Erythroblast (primary cell): ENCODE results near the gene ATP1A1.

Experiments used
- GATA1 ChIP-seq: IDR thresholded peaks from 2 replicates; pipeline ENCODE4 v1.6.1; 2011; ENCODE audit warnings: low read depth, mild to moderate bottlenecking, control low read depth, low read length, moderate library complexity
- POLR2A ChIP-seq: IDR thresholded peaks from 2 replicates; pipeline ENCODE4 v1.6.1; 2011; ENCODE audit warnings: mild to moderate bottlenecking, low read length

DNA sequence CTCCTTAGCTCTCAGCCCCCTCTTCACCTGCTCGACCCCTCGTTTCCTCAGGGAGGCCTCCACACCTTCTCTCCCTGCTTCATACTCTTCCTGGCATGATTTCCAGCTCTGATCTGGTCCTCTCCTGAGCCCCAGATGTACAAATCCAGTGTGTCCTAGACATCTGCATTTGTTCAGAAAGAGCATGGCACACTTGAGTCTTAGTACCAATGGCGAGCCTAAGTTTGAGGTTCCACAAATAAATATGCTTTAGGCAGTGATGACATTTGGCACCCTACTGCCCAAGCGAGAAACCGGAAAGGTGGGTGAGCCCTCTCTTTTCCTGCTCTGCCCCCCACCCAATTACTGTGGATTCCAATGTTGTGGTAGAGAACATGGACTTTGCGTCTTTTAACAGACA, 34.0 kb downstream of the ATP1A1 start:
- no peak for TF ChIP-seq POLR2A
- TF ChIP-seq GATA1 = no peak
